ENCODE data around the gene PDZD7. TPM values are rescaled to one million over a fixed set of nuclear protein-coding genes. Genes with fewer than 3 reads are reported as not detected.
A peak's percentile ranks its signal among the peaks of the same experiment; 100 is the strongest.

PDZD7 gene
- total and polyA plus RNA-seq, 4 donors: 0.06 to 0.09 (median 0.07) TPM; not detected in 1

GRCh38 chr10:101061624-101062231, 30.8 kb upstream of the PDZD7 start, which contains the start of gene KAZALD1:
Gene KAZALD1 (plus strand): TSS chr10:101061989. CDS start chr10:101062593, 604 bp downstream.
- no peaks in the 10 kb centered on the region for H3K36me3 ChIP-seq (ENCODE audit: control insufficient read depth in 4 of 4, insufficient read depth in 3 of 4, low read depth in 1 of 4, low read length in 3 of 4)
- peak within 1 kb of the TSS; percentile 98 to 100 for H3K27ac ChIP-seq (ENCODE audit: low read depth in 1 of 2, low read length in 2 of 2)
- H3K27me3 ChIP-seq (ENCODE audit: control insufficient read depth in 4 of 4, insufficient read depth in 4 of 4, low read length in 3 of 4): peaks cover 0 to 4% (median under 1%) of the 10 kb centered on the region in 4 donors
- no peak for DNase-seq (ENCODE audit: low spot score)
- TF ChIP-seq REST (IDR thresholded peaks at IDR 0.05) (no peak), FOXA2 (IDR thresholded peaks at IDR 0.05) (no peak), YY1 (IDR thresholded peaks at IDR 0.05) (no peak), EGR1 (IDR thresholded peaks at IDR 0.05; ENCODE audit: low read depth in 2 of 2) (no peak), ZBTB33 (IDR thresholded peaks at IDR 0.05) (no peak), ATF3 (IDR thresholded peaks at IDR 0.05) (no peak), NR2F2 (IDR thresholded peaks at IDR 0.05) (no peak), JUND (IDR thresholded peaks at IDR 0.05) (no peak), TAF1 (conservative IDR thresholded peaks at IDR 0.05) (no peak), FOXA1 (IDR thresholded peaks at IDR 0.05) (no peak), GABPA (IDR thresholded peaks at IDR 0.05 in 1 of 2, conservative IDR thresholded peaks at IDR 0.05 in 1 of 2) (no peak), CTCF (IDR thresholded peaks at IDR 0.05; ENCODE audit: low read depth, low read length, missing input control) (no peak), SP1 (IDR thresholded peaks at IDR 0.05) (no peak), HNF4G (IDR thresholded peaks at IDR 0.05) (no peak), HNF4A (conservative IDR thresholded peaks at IDR 0.05) (no peak), MAX (IDR thresholded peaks at IDR 0.05) (no peak), RXRA (IDR thresholded peaks at IDR 0.05) (no peak), RAD21 (IDR thresholded peaks at IDR 0.05) (no peak)
- H3K4me3 ChIP-seq (ENCODE audit: low read depth in 1 of 3, low read length in 3 of 3): peak within 1 kb of the TSS; percentile 76 to 96 (median 86)
- WGBS: 70% methylated on average over 31 of the region's 31 CpGs
- H3K9ac ChIP-seq (ENCODE audit: low read depth in 1 of 2, low read length in 2 of 2): peak within 1 kb of the TSS; percentile 93 to 98
- H3K4me1 ChIP-seq (ENCODE audit: control insufficient read depth in 4 of 4, insufficient read depth in 4 of 4, low read length in 3 of 4): peaks cover 18 to 44% (median 28%) of the 10 kb centered on the region in 4 donors
- H3K9me3 ChIP-seq (ENCODE audit: control insufficient read depth in 4 of 4, low read length in 3 of 4): no peaks in the 10 kb centered on the region
